Measurements from ENCODE around the gene SLC39A11. TPM values are rescaled to one million over a fixed set of nuclear protein-coding genes. Genes with fewer than 3 reads are reported as not detected.

The SLC39A11 gene
- total RNA-seq, 1 experiment from 2014 or later, result 18.9 TPM

- Mint-ChIP-seq H3K36me3 (peaks cover 3% of the 10 kb centered on the region), H3K4me3 (no peak overlapping the region), H3K9me3 (peaks cover 15% of the 10 kb centered on the region), H3K27me3 (ENCODE audit: low read depth) (no peaks in the 10 kb centered on the region; the same call in 1 of the 2 replicates), H3K4me1 (peaks cover 2% of the 10 kb centered on the region), H3K27ac (no peak overlapping the region)
- POLR2A ChIA-PET, result no interaction called here
- CTCF ChIA-PET, result no interaction called here
- TF ChIP-seq ZNF263 (CRISPR knock-in tag; IDR thresholded peaks at IDR 0.05; ENCODE audit: low read depth) (no peak), ZNF416 (CRISPR knock-in tag; IDR thresholded peaks at IDR 0.05) (no peak), ZMAT4 (CRISPR knock-in tag; IDR thresholded peaks at IDR 0.05) (no peak), ZNF281 (CRISPR knock-in tag; IDR thresholded peaks at IDR 0.05) (no peak), ZNF121 (CRISPR knock-in tag; IDR thresholded peaks at IDR 0.05) (no peak), FOXP1 (CRISPR knock-in tag; IDR thresholded peaks at IDR 0.05; ENCODE audit: borderline replicate concordance) (no peak), ERG (CRISPR knock-in tag; IDR thresholded peaks at IDR 0.05) (no peak), ZBTB43 (CRISPR knock-in tag; IDR thresholded peaks at IDR 0.05) (no peak), TEAD4 (CRISPR knock-in tag; IDR thresholded peaks at IDR 0.05) (no peak), JUN (CRISPR knock-in tag; IDR thresholded peaks at IDR 0.05) (no peak), SP1 (CRISPR knock-in tag; conservative IDR thresholded peaks at IDR 0.05) (no peak), ZNF671 (CRISPR knock-in tag; IDR thresholded peaks at IDR 0.05) (no peak), PRRX2 (CRISPR knock-in tag; IDR thresholded peaks at IDR 0.05) (no peak), PRDM15 (CRISPR knock-in tag; IDR thresholded peaks at IDR 0.05) (no peak)
- no peak for DNase-seq (ENCODE audit: low spot score)
- no peak for ATAC-seq
Observed at GRCh38 chr17:73104450-73104849, 12.0 kb upstream of the SLC39A11 start.

GRCh38 chr17:73103641-73104335, 11.3 kb upstream of the SLC39A11 start:
- no peaks in the 10 kb centered on the region; the same call in 1 of the 2 replicates for H3K27me3 Mint-ChIP-seq (ENCODE audit: low read depth)
- H3K4me1 Mint-ChIP-seq, result peaks cover 8% of the 10 kb centered on the region
- H3K36me3 Mint-ChIP-seq, result peaks cover 3% of the 10 kb centered on the region
- H3K27ac Mint-ChIP-seq, result no peak overlapping the region
- H3K4me3 Mint-ChIP-seq, result no peak overlapping the region
- POLR2A ChIA-PET, result no interaction called here
- H3K9me3 Mint-ChIP-seq, result peaks cover 15% of the 10 kb centered on the region
- CTCF ChIA-PET, result no interaction called here
- DNase-seq (ENCODE audit: low spot score) (no peak), ATAC-seq (no peak)
- TF ChIP-seq E2F4 (CRISPR knock-in tag; IDR thresholded peaks at IDR 0.05; ENCODE audit: borderline replicate concordance, low read depth), result no peak
- no peak for TF ChIP-seq HMGA2 (CRISPR knock-in tag; IDR thresholded peaks at IDR 0.05)
- TF ChIP-seq ZNF138 (CRISPR knock-in tag; conservative IDR thresholded peaks at IDR 0.05), result no peak
- TF ChIP-seq ATF6 (CRISPR knock-in tag; IDR thresholded peaks at IDR 0.05), result no peak
- no peak for TF ChIP-seq FOXK1 (CRISPR knock-in tag; IDR thresholded peaks at IDR 0.05)
- TF ChIP-seq ESRRA (CRISPR knock-in tag; IDR thresholded peaks at IDR 0.05; ENCODE audit: borderline replicate concordance), result no peak
- TF ChIP-seq ZNF416 (CRISPR knock-in tag; IDR thresholded peaks at IDR 0.05), result no peak
- TF ChIP-seq E2F5 (CRISPR knock-in tag; IDR thresholded peaks at IDR 0.05), result no peak
